ENCODE data around the gene NEDD1.

The NEDD1 gene

GRCh38 chr12:96906849-96907670 is at the start of gene NEDD1:
Gene NEDD1, plus strand, starts transcription at chr12:96907257. Its CDS starts 2,503 bp downstream, at chr12:96909760.
- DNase-seq (ENCODE audit: low spot score), result peak; percentile 81

GRCh38 chr12:96858162-96858561 is 48.9 kb upstream of the NEDD1 start:
- no peak for DNase-seq (ENCODE audit: low spot score)

- no peak for DNase-seq (ENCODE audit: low spot score)
These were observed 45.4 kb upstream of the NEDD1 start for GRCh38 chr12:96861656-96862055.

- DNase-seq (ENCODE audit: low spot score), result peak; percentile 31
These were observed 44.7 kb upstream of the NEDD1 start for GRCh38 chr12:96862326-96862725.

- no peak for DNase-seq (ENCODE audit: low spot score)
These were observed 42.7 kb upstream of the NEDD1 start for GRCh38 chr12:96864335-96864734.

GRCh38 chr12:96866801-96867590 is 40.1 kb upstream of the NEDD1 start:
- no peak for DNase-seq (ENCODE audit: low spot score)

- DNase-seq (ENCODE audit: low spot score), result no peak
These were observed 36.1 kb upstream of the NEDD1 start for GRCh38 chr12:96870946-96871345.

- DNase-seq (ENCODE audit: low spot score), result no peak
These were observed 34.1 kb upstream of the NEDD1 start for GRCh38 chr12:96872961-96873360.

GRCh38 chr12:96874211-96874610 is 32.8 kb upstream of the NEDD1 start:
- DNase-seq (ENCODE audit: low spot score), result no peak

GRCh38 chr12:96876966-96877365 is 30.1 kb upstream of the NEDD1 start:
- peak; percentile 17 for DNase-seq (ENCODE audit: low spot score)

- DNase-seq (ENCODE audit: low spot score), result no peak
These were observed 28.4 kb upstream of the NEDD1 start for GRCh38 chr12:96878704-96879103.

- DNase-seq (ENCODE audit: low spot score), result no peak
These were observed 27.8 kb upstream of the NEDD1 start for GRCh38 chr12:96879301-96879700.

GRCh38 chr12:96880220-96880619 is 26.8 kb upstream of the NEDD1 start:
- no peak for DNase-seq (ENCODE audit: low spot score)

- DNase-seq (ENCODE audit: low spot score), result no peak
These were observed 25.4 kb upstream of the NEDD1 start for GRCh38 chr12:96881608-96882007.

- DNase-seq (ENCODE audit: low spot score), result peak; percentile 33
These were observed 24.2 kb upstream of the NEDD1 start for GRCh38 chr12:96882862-96883261.

- no peak for DNase-seq (ENCODE audit: low spot score)
These were observed 23.5 kb upstream of the NEDD1 start for GRCh38 chr12:96883571-96883970.

GRCh38 chr12:96886998-96887677 is 19.9 kb upstream of the NEDD1 start:
- DNase-seq (ENCODE audit: low spot score), result no peak

GRCh38 chr12:96889273-96889933 is 17.7 kb upstream of the NEDD1 start:
- DNase-seq (ENCODE audit: low spot score), result peak; percentile 79

- no peak for DNase-seq (ENCODE audit: low spot score)
These were observed 16.7 kb upstream of the NEDD1 start for GRCh38 chr12:96890331-96890730.

GRCh38 chr12:96892104-96892503 is 15.0 kb upstream of the NEDD1 start:
- no peak for DNase-seq (ENCODE audit: low spot score)

- no peak for DNase-seq (ENCODE audit: low spot score)
These were observed 9.6 kb upstream of the NEDD1 start for GRCh38 chr12:96897421-96897820.

GRCh38 chr12:96901175-96901574 is 5.9 kb upstream of the NEDD1 start:
- no peak for DNase-seq (ENCODE audit: low spot score)

All from kidney tubule cell (primary cell).